ENCODE measurements around the gene BPIFA3. TPM values are rescaled to one million over a fixed set of nuclear protein-coding genes. Genes with fewer than 3 reads are reported as not detected.

The BPIFA3 gene
- total RNA-seq, 1 experiment from 2014 or later = not detected

DNA sequence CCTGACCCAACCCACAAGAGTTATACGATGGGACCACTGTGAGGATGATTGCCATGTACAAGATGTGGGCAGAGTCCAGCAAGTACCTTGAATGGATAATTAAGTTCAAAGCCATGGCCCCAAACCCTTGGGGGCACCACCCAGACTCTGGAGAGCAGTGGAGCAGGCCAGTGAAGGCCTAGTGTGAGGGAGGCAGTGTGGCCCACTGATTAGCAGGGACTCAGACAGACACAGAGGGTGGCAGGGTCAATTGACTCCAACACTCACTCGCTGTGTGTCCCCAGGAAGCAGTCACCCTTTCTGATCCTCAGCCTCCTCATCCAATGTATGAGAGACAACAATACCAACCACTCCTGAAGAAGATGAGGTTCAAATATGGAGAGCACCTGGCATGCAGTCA is 16.9 kb downstream of the BPIFA3 start:
- no peaks in the 10 kb centered on the region for H3K9me3 ChIP-seq (ENCODE audit: insufficient read depth, low read depth)
- H3K27me3 ChIP-seq (ENCODE audit: insufficient read depth, low read depth) = peaks cover 6% of the 10 kb centered on the region; the same call in 1 of the 2 replicates
- H4K20me1 ChIP-seq (ENCODE audit: insufficient read depth) = no peaks in the 10 kb centered on the region
- H3K36me3 ChIP-seq (ENCODE audit: low read depth) = no peaks in the 10 kb centered on the region
- H3K4me1 ChIP-seq (replicated peaks; ENCODE audit: insufficient read depth) = no peaks in the 10 kb centered on the region
- H3F3A ChIP-seq (ENCODE audit: insufficient read depth, low read depth) = no peaks in the 10 kb centered on the region
- DNase-seq = no peak
- no peak overlapping the region for H3K4me3 ChIP-seq
- intact Hi-C loops (cut with micrococcal nuclease; ENCODE audit: unreplicated experiment) = no loop called here
- H2AFZ ChIP-seq = no peak overlapping the region
- CTCF ChIA-PET = no interaction called here
- H3K4me2 ChIP-seq = no peak overlapping the region
- POLR2A ChIA-PET (ENCODE audit: unreplicated experiment) = no interaction called here
- no peaks in the 10 kb centered on the region for H3K9me2 ChIP-seq (ENCODE audit: insufficient read depth)
- TF ChIP-seq, protein P1, sequence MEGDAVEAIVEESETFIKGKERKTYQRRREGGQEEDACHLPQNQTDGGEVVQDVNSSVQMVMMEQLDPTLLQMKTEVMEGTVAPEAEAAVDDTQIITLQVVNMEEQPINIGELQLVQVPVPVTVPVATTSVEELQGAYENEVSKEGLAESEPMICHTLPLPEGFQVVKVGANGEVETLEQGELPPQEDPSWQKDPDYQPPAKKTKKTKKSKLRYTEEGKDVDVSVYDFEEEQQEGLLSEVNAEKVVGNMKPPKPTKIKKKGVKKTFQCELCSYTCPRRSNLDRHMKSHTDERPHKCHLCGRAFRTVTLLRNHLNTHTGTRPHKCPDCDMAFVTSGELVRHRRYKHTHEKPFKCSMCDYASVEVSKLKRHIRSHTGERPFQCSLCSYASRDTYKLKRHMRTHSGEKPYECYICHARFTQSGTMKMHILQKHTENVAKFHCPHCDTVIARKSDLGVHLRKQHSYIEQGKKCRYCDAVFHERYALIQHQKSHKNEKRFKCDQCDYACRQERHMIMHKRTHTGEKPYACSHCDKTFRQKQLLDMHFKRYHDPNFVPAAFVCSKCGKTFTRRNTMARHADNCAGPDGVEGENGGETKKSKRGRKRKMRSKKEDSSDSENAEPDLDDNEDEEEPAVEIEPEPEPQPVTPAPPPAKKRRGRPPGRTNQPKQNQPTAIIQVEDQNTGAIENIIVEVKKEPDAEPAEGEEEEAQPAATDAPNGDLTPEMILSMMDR (conservative IDR thresholded peaks at IDR 0.05) = no peak
- TF ChIP-seq EZH2 (IDR thresholded peaks at IDR 0.05; ENCODE audit: low read depth) = no peak
- no peaks in the 10 kb centered on the region for H3K79me2 ChIP-seq (ENCODE audit: low read depth)
- BruUV-seq (replicated peaks) = no TSS peak
- no peak overlapping the region for H3K27ac ChIP-seq

DNA sequence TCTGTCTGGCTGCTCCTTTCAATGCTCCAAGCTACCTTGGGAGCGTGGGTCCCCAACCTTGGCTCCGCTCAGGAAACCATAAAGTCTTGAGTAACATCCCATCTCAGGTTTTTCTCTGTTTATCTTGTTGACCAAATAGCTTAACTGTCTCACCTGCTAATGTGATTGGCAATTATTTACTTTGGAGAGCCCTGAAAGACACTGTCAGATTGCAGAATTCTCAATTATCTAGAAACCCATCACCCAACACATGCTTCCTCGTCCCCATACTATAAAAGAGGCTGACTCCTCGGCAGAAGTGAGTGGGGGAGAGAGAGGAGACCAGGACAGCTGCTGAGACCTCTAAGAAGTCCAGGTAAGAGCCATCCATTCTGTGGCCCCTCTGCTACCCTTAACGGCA is 18.5 kb downstream of the BPIFA3 start, which contains the start of gene BPIFA1:
BPIFA1 (plus strand) TSS at position 301 of the 400 bp plus-strand sequence. CDS start 1,716 bp downstream, outside the sequence.
- intact Hi-C loops (cut with micrococcal nuclease; ENCODE audit: unreplicated experiment) = no loop called here
- Histone ChIP-seq H3K27ac (no peak within 1 kb of the TSS), H3K79me2 (ENCODE audit: low read depth) (no peaks in the 10 kb centered on the region), H3F3A (ENCODE audit: insufficient read depth, low read depth) (no peaks in the 10 kb centered on the region), H3K9me2 (ENCODE audit: insufficient read depth) (no peaks in the 10 kb centered on the region), H3K4me3 (no peak within 1 kb of the TSS), H3K4me2 (no peak within 1 kb of the TSS), H3K9me3 (ENCODE audit: insufficient read depth, low read depth) (no peaks in the 10 kb centered on the region), H3K27me3 (ENCODE audit: insufficient read depth, low read depth) (peaks cover 6% of the 10 kb centered on the region; the same call in 1 of the 2 replicates), H3K36me3 (ENCODE audit: low read depth) (no peaks in the 10 kb centered on the region), H3K4me1 (replicated peaks; ENCODE audit: insufficient read depth) (no peaks in the 10 kb centered on the region), H4K20me1 (ENCODE audit: insufficient read depth) (no peaks in the 10 kb centered on the region), H2AFZ (no peak within 1 kb of the TSS)
- no TSS peak for BruUV-seq (replicated peaks)
- DNase-seq = no peak
- CTCF ChIA-PET = no interaction called here
- POLR2A ChIA-PET (ENCODE audit: unreplicated experiment) = no interaction called here
- TF ChIP-seq, protein P1 (conservative IDR thresholded peaks at IDR 0.05) = no peak
- no peak for TF ChIP-seq EZH2 (IDR thresholded peaks at IDR 0.05; ENCODE audit: low read depth)

DNA sequence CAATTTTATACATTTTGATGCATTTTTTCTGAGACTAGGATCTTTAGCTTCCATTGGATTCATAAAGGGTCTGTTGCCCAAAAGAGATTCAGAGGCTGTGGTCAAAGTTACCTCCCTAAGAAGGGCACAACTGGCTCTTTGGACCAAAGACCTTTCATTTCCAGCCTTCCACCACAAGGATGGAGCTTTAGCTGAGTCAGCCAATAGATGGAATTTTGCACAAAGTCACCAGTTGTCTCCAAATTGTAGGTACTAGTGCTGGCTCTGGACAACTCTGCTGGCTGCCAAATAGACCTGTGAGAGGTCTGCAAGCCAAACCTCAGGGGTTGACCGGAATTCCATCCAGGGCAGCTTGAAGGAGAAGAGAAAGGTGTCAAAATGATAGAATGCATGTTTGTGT is 19.2 kb downstream of the BPIFA3 start:
- H3K9me3 ChIP-seq (ENCODE audit: insufficient read depth, low read depth) = no peaks in the 10 kb centered on the region
- no peak overlapping the region for H2AFZ ChIP-seq
- no peak overlapping the region for H3K27ac ChIP-seq
- ChIA-PET CTCF (no interaction called here), POLR2A (ENCODE audit: unreplicated experiment) (no interaction called here)
- no peaks in the 10 kb centered on the region for H3K9me2 ChIP-seq (ENCODE audit: insufficient read depth)
- DNase-seq = no peak
- no peak overlapping the region for H3K4me3 ChIP-seq
- no peaks in the 10 kb centered on the region for H3K4me1 ChIP-seq (replicated peaks; ENCODE audit: insufficient read depth)
- no TSS peak for BruUV-seq (replicated peaks)
- H3K36me3 ChIP-seq (ENCODE audit: low read depth) = no peaks in the 10 kb centered on the region
- no peaks in the 10 kb centered on the region for H3K79me2 ChIP-seq (ENCODE audit: low read depth)
- peaks cover 6% of the 10 kb centered on the region; the same call in 1 of the 2 replicates for H3K27me3 ChIP-seq (ENCODE audit: insufficient read depth, low read depth)
- no peak overlapping the region for H3K4me2 ChIP-seq
- TF ChIP-seq, protein P1 (conservative IDR thresholded peaks at IDR 0.05) = no peak
- TF ChIP-seq EZH2 (IDR thresholded peaks at IDR 0.05; ENCODE audit: low read depth) = no peak
- intact Hi-C loops (cut with micrococcal nuclease; ENCODE audit: unreplicated experiment) = no loop called here
- no peaks in the 10 kb centered on the region for H3F3A ChIP-seq (ENCODE audit: insufficient read depth, low read depth)
- no peaks in the 10 kb centered on the region for H4K20me1 ChIP-seq (ENCODE audit: insufficient read depth)
